Raji (cell line): ENCODE measurements around the gene HSFX4.
A peak's percentile ranks its signal among the peaks of the same experiment; 100 is the strongest.
"Not testable (repeated sequence)": the region's sequence is repeated elsewhere in the genome, so short reads cannot be mapped to it uniquely, and the experiment has no call there.

Experiments
- POLR2A ChIP-seq: IDR thresholded peaks from 2 replicates; pipeline ENCODE4 v1.6.1; 2011; ENCODE audit warnings: low read depth, low read length, control low read depth; ENCODE audit not compliant: insufficient read depth

Gene HSFX4

GRCh38 chrX:149929400-149929799 is at the start of gene HSFX4:
Gene HSFX4 (plus strand): TSS chrX:149929573. CDS start chrX:149929645, 72 bp downstream.
- not testable (repeated sequence) for TF ChIP-seq POLR2A

- no peak for TF ChIP-seq POLR2A
Observed at GRCh38 chrX:149881081-149881711, 48.2 kb upstream of the HSFX4 start, which contains the start of gene MAGEA8. Gene MAGEA8 (plus strand): TSS chrX:149881183. CDS start chrX:149884273, 3,090 bp downstream.

- no peak for TF ChIP-seq POLR2A
Observed at GRCh38 chrX:149898554-149898953, 30.8 kb upstream of the HSFX4 start.

GRCh38 chrX:149903889-149904748 is 25.3 kb upstream of the HSFX4 start:
- no peak for TF ChIP-seq POLR2A

GRCh38 chrX:149908308-149908707 is 21.1 kb upstream of the HSFX4 start:
- TF ChIP-seq POLR2A: no peak

- no peak for TF ChIP-seq POLR2A
Observed at GRCh38 chrX:149908727-149909126, 20.6 kb upstream of the HSFX4 start.

GRCh38 chrX:149909324-149910177 is 19.8 kb upstream of the HSFX4 start:
- no peak for TF ChIP-seq POLR2A

- no peak for TF ChIP-seq POLR2A
Observed at GRCh38 chrX:149910178-149910695, 19.1 kb upstream of the HSFX4 start.

GRCh38 chrX:149916745-149917392 is 12.5 kb upstream of the HSFX4 start:
- TF ChIP-seq POLR2A: no peak

- no peak for TF ChIP-seq POLR2A
Observed at GRCh38 chrX:149937871-149938426, 8.6 kb downstream of the HSFX4 start.

- TF ChIP-seq POLR2A: peak; percentile 80
Observed at GRCh38 chrX:149938427-149938880, 9.1 kb downstream of the HSFX4 start, which contains the start of gene EOLA2. Gene EOLA2 (minus strand): TSS chrX:149938491. CDS start chrX:149933874, 4,617 bp downstream.

GRCh38 chrX:149938881-149939654 is 9.7 kb downstream of the HSFX4 start:
- no peak for TF ChIP-seq POLR2A

- TF ChIP-seq POLR2A: no peak
Observed at GRCh38 chrX:149939655-149939904, 10.2 kb downstream of the HSFX4 start.
